Measurements from ENCODE around the gene MRPL20.

MRPL20 gene

GRCh38 chr1:1432274-1432950, 25.3 kb upstream of the MRPL20 start:
- no peaks in the 10 kb centered on the region for H3K9me3 ChIP-seq (ENCODE audit: control insufficient read depth, insufficient read depth, low read length)
- no peaks in the 10 kb centered on the region for H3K79me2 ChIP-seq (ENCODE audit: control insufficient read depth, low read length)
- H3K27me3 ChIP-seq (ENCODE audit: control insufficient read depth, low read length), result peaks cover 40% of the 10 kb centered on the region
- H4K20me1 ChIP-seq (ENCODE audit: control insufficient read depth, insufficient read depth, low read depth, low read length), result no peaks in the 10 kb centered on the region
- no peaks in the 10 kb centered on the region for H3K36me3 ChIP-seq (ENCODE audit: control insufficient read depth, low read length)
- H3K4me1 ChIP-seq (ENCODE audit: control insufficient read depth, low read length), result 0 out of 2 replicates have a peak, but pooled peaks cover 5% of the 10 kb centered on the region
- TF ChIP-seq CTCF (IDR thresholded peaks at IDR 0.05; ENCODE audit: low read depth, low read length, poor library complexity, severe bottlenecking), result no peak
- TF ChIP-seq EZH2phosphoT487 (IDR thresholded peaks at IDR 0.05; ENCODE audit: borderline replicate concordance, low read length), result no peak
- H3K4me2 ChIP-seq (ENCODE audit: low read length), result no peak overlapping the region
- H3K4me3 ChIP-seq (ENCODE audit: low read length), result no peak overlapping the region
- no peaks in the 10 kb centered on the region for H3K9me2 ChIP-seq (replicated peaks; ENCODE audit: control insufficient read depth, low read length)
- no peaks in the 10 kb centered on the region for H3F3A ChIP-seq (ENCODE audit: control insufficient read depth, insufficient read depth)
- no peak overlapping the region for H3K27ac ChIP-seq (ENCODE audit: low read depth, low read length)

GRCh38 chr1:1431845-1432273, 24.8 kb upstream of the MRPL20 start:
- Histone ChIP-seq H3K4me1 (ENCODE audit: control insufficient read depth, low read length) (0 out of 2 replicates have a peak, but pooled peaks cover 5% of the 10 kb centered on the region), H3K9me2 (replicated peaks; ENCODE audit: control insufficient read depth, low read length) (no peaks in the 10 kb centered on the region), H3K27ac (ENCODE audit: low read depth, low read length) (no peak overlapping the region), H3F3A (ENCODE audit: control insufficient read depth, insufficient read depth) (no peaks in the 10 kb centered on the region), H3K36me3 (ENCODE audit: control insufficient read depth, low read length) (no peaks in the 10 kb centered on the region), H4K20me1 (ENCODE audit: control insufficient read depth, insufficient read depth, low read depth, low read length) (no peaks in the 10 kb centered on the region), H3K79me2 (ENCODE audit: control insufficient read depth, low read length) (no peaks in the 10 kb centered on the region), H3K27me3 (ENCODE audit: control insufficient read depth, low read length) (peaks cover 40% of the 10 kb centered on the region), H3K9me3 (ENCODE audit: control insufficient read depth, insufficient read depth, low read length) (no peaks in the 10 kb centered on the region), H3K4me3 (ENCODE audit: low read length) (no peak overlapping the region), H3K4me2 (ENCODE audit: low read length) (no peak overlapping the region)
- no peak for TF ChIP-seq EZH2phosphoT487 (IDR thresholded peaks at IDR 0.05; ENCODE audit: borderline replicate concordance, low read length)
- TF ChIP-seq CTCF (IDR thresholded peaks at IDR 0.05; ENCODE audit: low read depth, low read length, poor library complexity, severe bottlenecking), result no peak

- Histone ChIP-seq H3K79me2 (ENCODE audit: control insufficient read depth, low read length) (no peaks in the 10 kb centered on the region), H3K9me2 (replicated peaks; ENCODE audit: control insufficient read depth, low read length) (no peaks in the 10 kb centered on the region), H3K27ac (ENCODE audit: low read depth, low read length) (no peak overlapping the region), H3K9me3 (ENCODE audit: control insufficient read depth, insufficient read depth, low read length) (no peaks in the 10 kb centered on the region), H4K20me1 (ENCODE audit: control insufficient read depth, insufficient read depth, low read depth, low read length) (no peaks in the 10 kb centered on the region), H3K4me1 (ENCODE audit: control insufficient read depth, low read length) (0 out of 2 replicates have a peak, but pooled peaks cover 5% of the 10 kb centered on the region), H3K27me3 (ENCODE audit: control insufficient read depth, low read length) (peaks cover 43% of the 10 kb centered on the region), H3K4me3 (ENCODE audit: low read length) (no peak overlapping the region), H3K36me3 (ENCODE audit: control insufficient read depth, low read length) (no peaks in the 10 kb centered on the region), H3K4me2 (ENCODE audit: low read length) (no peak overlapping the region), H3F3A (ENCODE audit: control insufficient read depth, insufficient read depth) (no peaks in the 10 kb centered on the region)
- no peak for TF ChIP-seq CTCF (IDR thresholded peaks at IDR 0.05; ENCODE audit: low read depth, low read length, poor library complexity, severe bottlenecking)
- no peak for TF ChIP-seq EZH2phosphoT487 (IDR thresholded peaks at IDR 0.05; ENCODE audit: borderline replicate concordance, low read length)
Measured at GRCh38 chr1:1430992-1431844, 24.1 kb upstream of the MRPL20 start.
